CD4-positive, alpha-beta T cell treated with Interleukin-10 for 1 hour (primary cell): ENCODE data around the gene P2RY8.
"Not testable (repeated sequence)": the region's sequence is repeated elsewhere in the genome, so short reads cannot be mapped to it uniquely, and the experiment has no call there.

Source experiments
- DNase-seq: peaks from one replicate; pipeline ENCODE4 v3.0.0-alpha.2; 2020

The P2RY8 gene

GRCh38 chrX:1542994-1543725 is 6.2 kb upstream of the P2RY8 start:
- DNase-seq: no peak

- not testable (repeated sequence) for DNase-seq
These were observed 2.2 kb upstream of the P2RY8 start for GRCh38 chrX:1539146-1539545.

- not testable (repeated sequence) for DNase-seq
These were observed 718 bp upstream of the P2RY8 start for GRCh38 chrX:1537716-1538090.

- DNase-seq: no peak
These were observed 314 bp downstream of the P2RY8 start for GRCh38 chrX:1536712-1537030.

- DNase-seq: peak; percentile 48
These were observed 1.5 kb downstream of the P2RY8 start for GRCh38 chrX:1535241-1536041.

GRCh38 chrX:1534301-1535168 is 2.5 kb downstream of the P2RY8 start:
- peak; percentile 28 for DNase-seq

- no peak for DNase-seq
These were observed 3.9 kb downstream of the P2RY8 start for GRCh38 chrX:1533058-1533457.

- DNase-seq: peak; percentile 24
These were observed 5.7 kb downstream of the P2RY8 start for GRCh38 chrX:1531096-1531890.

- no peak for DNase-seq
These were observed 7.2 kb downstream of the P2RY8 start for GRCh38 chrX:1529756-1530155.

- no peak for DNase-seq
These were observed 7.7 kb downstream of the P2RY8 start for GRCh38 chrX:1529328-1529727.

GRCh38 chrX:1528884-1529203 is 8.1 kb downstream of the P2RY8 start:
- no peak for DNase-seq

GRCh38 chrX:1528186-1528883 is 8.7 kb downstream of the P2RY8 start:
- no peak for DNase-seq

- DNase-seq: no peak
These were observed 9.5 kb downstream of the P2RY8 start for GRCh38 chrX:1527457-1527856.

GRCh38 chrX:1526565-1526964 is 10.4 kb downstream of the P2RY8 start:
- DNase-seq: no peak

GRCh38 chrX:1525583-1526355 is 11.2 kb downstream of the P2RY8 start:
- no peak for DNase-seq

- DNase-seq: no peak
These were observed 12.0 kb downstream of the P2RY8 start for GRCh38 chrX:1524874-1525582.

GRCh38 chrX:1522905-1523304 is 14.1 kb downstream of the P2RY8 start:
- DNase-seq: not testable (repeated sequence)

- peak; percentile 75 for DNase-seq
These were observed 15.5 kb downstream of the P2RY8 start for GRCh38 chrX:1521459-1521956.

- no peak for DNase-seq
These were observed 16.6 kb downstream of the P2RY8 start for GRCh38 chrX:1520350-1520749.

- no peak for DNase-seq
These were observed 17.9 kb downstream of the P2RY8 start for GRCh38 chrX:1519022-1519497.
